Ovary (tissue), 9 donors: Measurements from ENCODE around the gene REEP6. TPM values are rescaled to one million over a fixed set of nuclear protein-coding genes. Genes with fewer than 3 reads are reported as not detected.

Experiments
- DNase-seq, 5 donors: peaks; one replicate each; pipeline ENCODE4 v3.0.0-alpha.2; 2019 to 2020
- H3K27ac ChIP-seq, 2 donors: fragments of 200-600 bp; one replicate each; pipeline versions ENCODE4 v1.5.1 to v1.8.0; 2019 to 2022
- H3K27me3 ChIP-seq: fragments of 200-600 bp; one replicate; pipeline ENCODE4 v1.8.0; 2022
- H3K36me3 ChIP-seq: fragments of 200-600 bp; sonication (generic); one replicate; pipeline ENCODE4 v1.5.1; 2019
- H3K4me1 ChIP-seq: one replicate; pipeline ENCODE4 v1.8.1; 2013; ENCODE audit warnings: mild to moderate bottlenecking, moderate library complexity; ENCODE audit not compliant: insufficient read depth
- H3K4me3 ChIP-seq: fragments of 200-600 bp; sonication (generic); one replicate; pipeline ENCODE4 v1.5.1; 2017
- H3K9me3 ChIP-seq, 2 donors: fragments of 200-600 bp in 1 of 2; sonication (generic) in 1 of 2; one replicate each; pipeline versions ENCODE4 v1.5.1 to v1.8.1; 2013 to 2019; ENCODE audit warnings: mild to moderate bottlenecking in 1 of 2, moderate library complexity in 1 of 2
- EP300 ChIP-seq: sonication (generic); formaldehyde crosslinking; IDR thresholded peaks from one replicate; pipeline ENCODE4 v1.6.1; 2017; ENCODE audit warnings: antibody characterized with exemption
- POLR2A ChIP-seq: fragments of 450-650 bp; IDR thresholded peaks from one replicate; pipeline ENCODE4 v1.6.1; 2017; ENCODE audit warnings: antibody characterized with exemption, mild to moderate bottlenecking, moderate library complexity
- WGBS, 3 donors: extraction: QIAGEN DNeasy Blood & Tissue Kit in 1 of 3; methylation state at CpG; one replicate each; pipeline versions ENCODE4 v1.1.5 to v1.1.7; 2013 to 2017; 5-methylcytosine and 5-hydroxymethylcytosine counted together
- intact Hi-C, 4 donors: fragments of 100-400 bp; cut with DNase I; formaldehyde crosslinking; loops; one replicate each; pipeline versions ENCODE4 v1.11.0 to v1.15.1; 2022 to 2023
- polyA plus RNA-seq, 2 donors: library from polyadenylated mRNA; stranded (reverse); fragments of 200-250 nt in 1 of 2; fragments of 350-450 nt in 1 of 2; fragmentation: Illumina TruSeq in 1 of 2; extraction: RNeasy Lipid Tissue Mini Kit (QIAGEN cat#74804) in 1 of 2; gene quantifications; one replicate each; pipeline ENCODE4 v1.2.3, GENCODE V29; 2013 to 2014
- total RNA-seq, 7 donors: library from RNA; depleted of rRNA in 2 of 7; stranded (reverse); fragments of >200 nt in 2 of 7; fragmentation: NEBNext Ultra II Directional in 3 of 7; extraction: Animal tissue kit (Norgen Biotek cat#: 25700) in 3 of 7; gene quantifications; one replicate each; pipeline versions ENCODE4 v1.1.0 to v1.2.4, GENCODE V29; 2016 to 2023
- TF ChIP-seq, protein P1 (sequence below), 3 donors: fragments of 450-650 bp in 2 of 3; fragments of 200-600 bp in 1 of 3; IDR thresholded peaks; one replicate each; pipeline versions ENCODE4 v1.5.1 to v1.8.0; 2016 to 2022; ENCODE audit warnings: antibody characterized with exemption in 3 of 3, mild to moderate bottlenecking in 1 of 3
- donor health status: DM: no; HTN: no; CAD: no; lungs with moderate emphysema.
- donor health status: DM: no; HTN: no; CAD: no.
- donor health status: Bipolar disorder and iron deficiency.
- donor health status: DM: yes; HTN: yes; CAD: no.
- donor health status: DM: no; HTN: no; CAD: no.
- donor health status: DM: yes; HTN: yes; CAD: no.

The REEP6 gene
- total and polyA plus RNA-seq, 9 donors = 2.9 to 13.0 (median 9.2) TPM

DNA sequence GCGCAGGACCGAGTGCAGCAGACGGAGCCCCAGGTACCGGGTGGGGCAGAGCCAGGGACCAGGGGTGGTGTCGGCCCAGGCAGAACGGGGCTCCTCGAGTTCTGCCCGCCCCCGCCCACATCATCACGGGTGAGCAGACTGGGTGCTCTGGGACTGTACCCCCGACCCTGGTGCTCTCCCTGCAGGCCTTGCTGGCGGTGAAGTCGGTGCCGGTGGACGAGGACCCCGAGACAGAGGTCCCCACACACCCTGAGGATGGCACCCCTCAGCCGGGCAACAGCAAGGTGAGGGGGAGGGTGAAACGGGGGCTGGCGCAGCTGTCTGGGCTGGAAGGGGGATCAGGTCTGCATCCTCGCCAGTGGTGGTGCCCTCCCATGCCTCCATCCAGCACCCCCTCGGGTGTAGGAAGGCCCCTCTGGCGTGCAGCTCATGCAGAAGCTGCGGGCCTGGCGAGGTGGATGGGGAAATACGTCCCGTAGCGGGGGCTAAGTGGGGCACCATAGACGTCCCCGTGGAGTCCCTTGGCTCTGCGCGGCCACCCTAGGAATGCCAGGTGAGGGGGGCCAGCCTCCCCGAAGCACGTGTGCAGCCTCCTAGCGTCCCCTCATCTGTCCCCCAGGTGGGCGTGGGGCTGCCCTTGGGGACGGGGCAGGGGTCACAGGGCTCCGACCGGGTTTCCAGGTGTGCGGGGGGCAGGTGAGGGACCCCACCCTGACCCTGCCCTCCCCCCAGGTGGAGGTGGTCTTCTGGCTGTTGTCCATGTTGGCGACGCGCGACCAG is 34.7 kb upstream of the REEP6 start:
- no peak overlapping the region for H3K27ac ChIP-seq
- no peak for TF ChIP-seq POLR2A
- no peak for TF ChIP-seq EP300
- TF ChIP-seq, protein P1, sequence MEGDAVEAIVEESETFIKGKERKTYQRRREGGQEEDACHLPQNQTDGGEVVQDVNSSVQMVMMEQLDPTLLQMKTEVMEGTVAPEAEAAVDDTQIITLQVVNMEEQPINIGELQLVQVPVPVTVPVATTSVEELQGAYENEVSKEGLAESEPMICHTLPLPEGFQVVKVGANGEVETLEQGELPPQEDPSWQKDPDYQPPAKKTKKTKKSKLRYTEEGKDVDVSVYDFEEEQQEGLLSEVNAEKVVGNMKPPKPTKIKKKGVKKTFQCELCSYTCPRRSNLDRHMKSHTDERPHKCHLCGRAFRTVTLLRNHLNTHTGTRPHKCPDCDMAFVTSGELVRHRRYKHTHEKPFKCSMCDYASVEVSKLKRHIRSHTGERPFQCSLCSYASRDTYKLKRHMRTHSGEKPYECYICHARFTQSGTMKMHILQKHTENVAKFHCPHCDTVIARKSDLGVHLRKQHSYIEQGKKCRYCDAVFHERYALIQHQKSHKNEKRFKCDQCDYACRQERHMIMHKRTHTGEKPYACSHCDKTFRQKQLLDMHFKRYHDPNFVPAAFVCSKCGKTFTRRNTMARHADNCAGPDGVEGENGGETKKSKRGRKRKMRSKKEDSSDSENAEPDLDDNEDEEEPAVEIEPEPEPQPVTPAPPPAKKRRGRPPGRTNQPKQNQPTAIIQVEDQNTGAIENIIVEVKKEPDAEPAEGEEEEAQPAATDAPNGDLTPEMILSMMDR (IDR thresholded peaks at IDR 0.05) = no peak
- H3K36me3 ChIP-seq = no peaks in the 10 kb centered on the region
- DNase-seq = no peak
- H3K4me3 ChIP-seq = no peak overlapping the region
- peaks cover 1% of the 10 kb centered on the region for H3K4me1 ChIP-seq
- 20 to 34% (median 22%) methylated on average over 35 to 43 of the region's 43 CpGs for WGBS, 3 donors
- peaks cover 1% of the 10 kb centered on the region for H3K27me3 ChIP-seq
- H3K9me3 ChIP-seq = no peaks in the 10 kb centered on the region
- intact Hi-C loops = no loop called here

DNA sequence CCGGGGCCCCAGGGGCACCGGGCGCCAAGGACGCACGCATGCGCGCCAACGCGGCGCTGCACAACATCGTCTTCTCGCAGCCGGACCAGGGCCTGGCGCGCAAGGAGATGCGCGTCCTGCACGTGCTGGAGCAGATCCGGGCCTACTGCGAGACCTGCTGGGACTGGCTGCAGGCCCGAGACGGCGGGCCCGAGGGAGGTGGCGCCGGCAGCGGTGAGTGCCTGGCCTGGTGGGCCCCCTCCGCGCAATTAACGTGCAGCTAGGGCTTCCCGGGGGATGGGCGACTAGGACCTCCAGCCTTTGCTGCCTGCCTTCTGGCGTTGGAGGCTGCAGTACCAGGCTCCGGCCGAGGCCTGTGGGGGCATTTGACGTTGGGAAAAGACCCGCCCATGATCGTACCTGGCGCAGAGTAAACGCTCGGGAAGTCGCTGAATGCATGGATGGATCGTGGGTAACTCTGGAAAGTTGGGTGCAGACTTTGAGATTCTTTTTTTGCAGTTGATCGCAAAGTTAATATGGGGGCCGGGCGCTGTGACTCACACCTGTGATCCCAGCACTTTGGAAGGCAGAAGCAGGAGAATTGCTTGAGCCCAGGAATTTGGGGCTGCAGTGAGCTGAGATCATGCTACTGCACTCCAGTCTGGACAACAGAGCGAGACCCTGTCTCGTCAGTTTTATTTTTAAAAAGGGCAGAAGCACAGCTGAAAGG is 33.8 kb upstream of the REEP6 start:
- DNase-seq = peak in 1 of 5 donors; percentile 44
- H3K27me3 ChIP-seq = no peaks in the 10 kb centered on the region
- no peaks in the 10 kb centered on the region for H3K36me3 ChIP-seq
- H3K4me1 ChIP-seq = peaks cover 1% of the 10 kb centered on the region
- 15 to 28% (median 17%) methylated on average over 48 of the region's 48 CpGs for WGBS, 3 donors
- H3K27ac ChIP-seq = no peak overlapping the region
- no peak for TF ChIP-seq POLR2A
- TF ChIP-seq EP300 = no peak
- TF ChIP-seq, protein P1 (IDR thresholded peaks at IDR 0.05) = no peak
- no peak overlapping the region for H3K4me3 ChIP-seq
- intact Hi-C loops = no loop called here
- no peaks in the 10 kb centered on the region for H3K9me3 ChIP-seq

DNA sequence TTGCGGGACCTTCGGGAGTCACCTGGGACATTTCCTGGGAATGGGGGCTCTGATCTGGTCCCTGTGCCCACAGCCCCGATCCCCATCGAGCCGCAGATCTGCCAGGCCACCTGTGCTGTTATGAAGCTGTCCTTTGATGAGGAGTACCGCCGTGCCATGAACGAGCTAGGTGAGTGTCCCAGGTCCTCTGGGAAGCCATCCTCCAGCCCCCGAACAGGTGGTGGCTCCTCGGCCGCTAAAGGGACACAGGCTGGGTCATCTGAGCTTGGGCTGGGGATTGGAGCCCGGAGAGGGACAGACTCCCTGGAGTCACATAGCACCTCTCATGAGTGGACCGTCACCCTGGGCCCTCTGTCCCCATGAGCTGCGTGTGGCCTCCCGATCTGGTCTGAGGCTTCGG is 33.1 kb upstream of the REEP6 start:
- 79 to 88% (median 88%) methylated on average over 16 of the region's 16 CpGs for WGBS, 3 donors
- no peaks in the 10 kb centered on the region for H3K36me3 ChIP-seq
- TF ChIP-seq POLR2A (no peak), EP300 (no peak)
- TF ChIP-seq, protein P1 (IDR thresholded peaks at IDR 0.05) = no peak
- peaks cover 1% of the 10 kb centered on the region for H3K4me1 ChIP-seq
- intact Hi-C loops = no loop called here
- no peak overlapping the region for H3K4me3 ChIP-seq
- no peaks in the 10 kb centered on the region for H3K9me3 ChIP-seq
- no peaks in the 10 kb centered on the region for H3K27me3 ChIP-seq
- DNase-seq = no peak
- no peak overlapping the region for H3K27ac ChIP-seq

DNA sequence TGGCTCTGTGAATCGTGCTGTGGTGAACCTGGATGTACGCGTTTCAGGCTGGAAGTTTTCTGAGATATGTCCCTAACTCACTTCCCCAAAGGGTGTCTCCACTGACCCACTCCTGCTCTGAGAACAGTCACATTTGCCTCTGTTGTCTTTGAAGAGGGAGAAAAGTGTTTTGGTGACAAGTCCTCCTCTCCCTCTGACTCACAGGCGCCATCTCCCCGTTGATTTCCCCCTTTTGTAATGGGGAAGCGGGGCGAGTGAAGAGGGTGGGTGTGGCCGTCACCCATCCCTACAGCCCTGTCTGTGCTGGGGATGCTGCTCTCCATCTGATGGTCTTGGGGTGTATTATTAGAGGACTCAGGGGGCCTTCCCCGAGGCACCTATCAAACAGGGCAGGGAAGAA is 31.5 kb upstream of the REEP6 start:
- DNase-seq = no peak
- H3K9me3 ChIP-seq = no peaks in the 10 kb centered on the region
- H3K4me1 ChIP-seq = peaks cover 1% of the 10 kb centered on the region
- no peak overlapping the region for H3K4me3 ChIP-seq
- H3K27me3 ChIP-seq = no peaks in the 10 kb centered on the region
- intact Hi-C loops = no loop called here
- H3K36me3 ChIP-seq = no peaks in the 10 kb centered on the region
- TF ChIP-seq POLR2A (no peak), EP300 (no peak)
- TF ChIP-seq, protein P1 (IDR thresholded peaks at IDR 0.05) = no peak
- 81 to 86% (median 83%) methylated on average over 9 of the region's 9 CpGs for WGBS, 3 donors
- H3K27ac ChIP-seq = no peak overlapping the region
